OCI-LY3 (cell line): ENCODE measurements around the gene PPHLN1.
"Not testable (repeated sequence)": the region's sequence is repeated elsewhere in the genome, so short reads cannot be mapped to it uniquely, and the experiment has no call there.

Experiments used
- H2AFZ ChIP-seq: fragments of 200-600, 300-600 bp; shearing (Covaris generic); 2 replicates; pipeline ENCODE4 v1.6.0; 2014; ENCODE audit warnings: antibody characterized with exemption, low read depth, low read length
- H3K27ac ChIP-seq: fragments of 200-600, 300-600 bp; sonication (generic); 2 replicates; pipeline ENCODE4 v1.5.1; 2014; ENCODE audit warnings: mild to moderate bottlenecking, low read length, moderate library complexity, mixed read lengths
- H3K27me3 ChIP-seq: fragments of 200-600, 300-600 bp; sonication (generic); 2 replicates; pipeline ENCODE4 v1.6.1; 2014; ENCODE audit warnings: low read depth, low read length, mixed read lengths
- H3K36me3 ChIP-seq: fragments of 200-600, 300-600 bp; sonication (generic); replicated peaks from 2 replicates; pipeline ENCODE3; 2014; ENCODE audit warnings: low read depth, low read length, mixed read lengths
- H3K4me1 ChIP-seq: fragments of 300-600, 200-600 bp; sonication (generic); 2 replicates; pipeline ENCODE4 v1.6.1; 2014; ENCODE audit warnings: low read length, mixed read lengths
- H3K4me2 ChIP-seq: fragments of 200-600, 300-600 bp; sonication (generic); 2 replicates; pipeline ENCODE4 v1.6.1; 2014; ENCODE audit warnings: low read length, mixed read lengths
- H3K4me3 ChIP-seq: fragments of 300-600, 200-600 bp; sonication (generic); 2 replicates; pipeline ENCODE4 v1.5.1; 2014; ENCODE audit warnings: antibody characterized with exemption, mild to moderate bottlenecking, low read length, moderate library complexity
- H3K79me2 ChIP-seq: fragments of 300-600, 200-600 bp; shearing (Covaris generic); 2 replicates; pipeline ENCODE4 v1.6.1; 2014; ENCODE audit warnings: mild to moderate bottlenecking, low read length, mixed read lengths
- H3K9ac ChIP-seq: fragments of 300-600, 200-600 bp; shearing (Covaris generic); 2 replicates; pipeline ENCODE4 v1.6.0; 2014; ENCODE audit warnings: mild to moderate bottlenecking, low read length, moderate library complexity
- H3K9me3 ChIP-seq: fragments of 200-600, 300-600 bp; shearing (Covaris generic); 2 replicates; pipeline ENCODE4 v1.6.1; 2014; ENCODE audit warnings: low read length, mixed read lengths; ENCODE audit not compliant: insufficient read depth
- H4K20me1 ChIP-seq: fragments of 200-600, 300-600 bp; sonication (generic); 2 replicates; pipeline ENCODE4 v1.6.1; 2016; ENCODE audit warnings: low read length, mixed read lengths; ENCODE audit not compliant: insufficient read depth
- EZH2phosphoT487 ChIP-seq: fragments of 200-600 bp; shearing (Covaris generic); IDR thresholded peaks from 2 replicates; pipeline ENCODE4 v1.6.1; 2018; ENCODE audit warnings: antibody characterized with exemption, mixed run types, low read depth
- TF ChIP-seq, protein P1 (sequence below): fragments of 200-600, 300-600 bp; sonication (generic); IDR thresholded peaks from 2 replicates; pipeline ENCODE4 v1.5.1; 2014; ENCODE audit warnings: antibody characterized with exemption, low read length, low read depth

Gene PPHLN1

DNA sequence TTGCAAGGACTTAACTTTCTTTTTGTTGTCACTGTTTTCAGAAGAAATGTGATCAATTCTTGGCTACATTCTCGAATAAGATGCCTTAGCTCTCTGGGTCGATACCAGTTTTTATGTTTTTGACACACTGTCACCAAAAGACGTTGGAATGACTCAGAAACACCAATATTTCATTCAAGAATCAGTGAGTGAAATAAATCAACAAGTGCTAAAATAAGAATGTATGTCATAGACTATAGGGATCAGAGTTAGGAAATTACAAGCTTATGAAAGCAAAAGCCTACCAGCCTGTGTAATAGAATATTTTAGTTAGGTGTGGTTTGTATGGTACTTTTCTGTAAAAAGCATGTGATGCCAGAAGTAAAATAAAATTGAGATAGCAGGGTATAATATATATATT, 17.8 kb downstream of the PPHLN1 start:
- Histone ChIP-seq H3K4me2 (no peak overlapping the region), H3K79me2 (peaks cover 87% of the 10 kb centered on the region)

GRCh38 chr12:42346403-42347002, 20.5 kb downstream of the PPHLN1 start:
- peaks cover 66% of the 10 kb centered on the region for H3K79me2 ChIP-seq
- H3K4me3 ChIP-seq = no peak overlapping the region
- no peak overlapping the region for H3K4me2 ChIP-seq
- H3K4me1 ChIP-seq = no peaks in the 10 kb centered on the region
- H2AFZ ChIP-seq = no peak overlapping the region
- no peaks in the 10 kb centered on the region for H3K9me3 ChIP-seq
- TF ChIP-seq, protein P1, sequence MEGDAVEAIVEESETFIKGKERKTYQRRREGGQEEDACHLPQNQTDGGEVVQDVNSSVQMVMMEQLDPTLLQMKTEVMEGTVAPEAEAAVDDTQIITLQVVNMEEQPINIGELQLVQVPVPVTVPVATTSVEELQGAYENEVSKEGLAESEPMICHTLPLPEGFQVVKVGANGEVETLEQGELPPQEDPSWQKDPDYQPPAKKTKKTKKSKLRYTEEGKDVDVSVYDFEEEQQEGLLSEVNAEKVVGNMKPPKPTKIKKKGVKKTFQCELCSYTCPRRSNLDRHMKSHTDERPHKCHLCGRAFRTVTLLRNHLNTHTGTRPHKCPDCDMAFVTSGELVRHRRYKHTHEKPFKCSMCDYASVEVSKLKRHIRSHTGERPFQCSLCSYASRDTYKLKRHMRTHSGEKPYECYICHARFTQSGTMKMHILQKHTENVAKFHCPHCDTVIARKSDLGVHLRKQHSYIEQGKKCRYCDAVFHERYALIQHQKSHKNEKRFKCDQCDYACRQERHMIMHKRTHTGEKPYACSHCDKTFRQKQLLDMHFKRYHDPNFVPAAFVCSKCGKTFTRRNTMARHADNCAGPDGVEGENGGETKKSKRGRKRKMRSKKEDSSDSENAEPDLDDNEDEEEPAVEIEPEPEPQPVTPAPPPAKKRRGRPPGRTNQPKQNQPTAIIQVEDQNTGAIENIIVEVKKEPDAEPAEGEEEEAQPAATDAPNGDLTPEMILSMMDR = no peak
- TF ChIP-seq EZH2phosphoT487 = no peak
- no peak overlapping the region for H3K9ac ChIP-seq
- H4K20me1 ChIP-seq = peaks cover 24% of the 10 kb centered on the region
- H3K36me3 ChIP-seq = peaks cover 21% of the 10 kb centered on the region
- H3K27me3 ChIP-seq = no peaks in the 10 kb centered on the region
- H3K27ac ChIP-seq = no peak overlapping the region

More for the DNA sequence above, 17.8 kb downstream of the PPHLN1 start:
- Histone ChIP-seq H3K27me3 (no peaks in the 10 kb centered on the region), H3K9ac (no peak overlapping the region), H3K36me3 (peaks cover 21% of the 10 kb centered on the region), H3K9me3 (no peaks in the 10 kb centered on the region), H3K4me3 (no peak overlapping the region), H3K4me1 (no peaks in the 10 kb centered on the region), H4K20me1 (peaks cover 35% of the 10 kb centered on the region), H3K27ac (no peak overlapping the region), H2AFZ (no peak overlapping the region)
- TF ChIP-seq, protein P1 = no peak
- no peak for TF ChIP-seq EZH2phosphoT487

DNA sequence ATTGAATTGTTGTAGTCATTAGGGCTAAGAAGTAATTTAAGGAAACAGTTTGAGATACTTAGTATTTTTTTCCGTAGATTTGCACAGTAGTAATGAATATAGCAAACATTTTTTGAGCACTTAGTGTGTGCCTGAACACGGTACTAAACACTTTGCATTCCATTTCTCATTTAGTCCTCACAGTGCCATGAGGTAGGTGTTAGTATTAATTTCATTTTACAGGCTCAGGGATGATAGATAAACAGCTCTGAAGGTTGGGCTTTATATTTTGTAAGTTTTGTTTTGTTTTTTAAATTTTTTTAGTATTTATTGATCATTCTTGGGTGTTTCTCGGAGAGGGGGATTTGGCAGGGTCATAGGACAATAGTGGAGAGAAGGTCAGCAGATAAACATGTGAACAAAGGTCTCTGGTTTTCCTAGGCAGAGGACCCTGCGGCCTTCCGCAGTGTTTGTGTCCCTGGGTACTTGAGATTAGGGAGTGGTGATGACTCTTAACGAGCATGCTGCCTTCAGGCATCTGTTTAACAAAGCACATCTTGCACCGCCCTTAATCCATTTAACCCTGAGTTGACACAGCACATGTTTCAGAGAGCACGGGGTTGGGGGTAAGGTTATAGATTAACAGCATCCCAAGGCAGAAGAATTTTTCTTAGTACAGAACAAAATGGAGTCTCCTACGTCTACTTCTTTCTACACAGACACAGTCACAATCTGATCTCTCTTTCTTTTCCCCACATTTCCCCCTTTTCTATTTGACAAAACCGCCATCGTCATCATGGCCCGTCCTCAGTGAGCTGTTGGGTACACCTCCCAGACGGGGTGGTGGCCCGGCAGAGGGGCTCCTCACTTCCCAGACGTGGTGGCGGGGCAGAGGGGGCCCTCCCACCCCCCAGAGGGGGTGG, 23.4 kb downstream of the PPHLN1 start:
- H3K27ac ChIP-seq, H2AFZ ChIP-seq, H3K4me3 ChIP-seq, H3K9me3 ChIP-seq, H3K4me1 ChIP-seq, H3K9ac ChIP-seq, H3K27me3 ChIP-seq, H3K4me2 ChIP-seq: not testable (repeated sequence)
- Histone ChIP-seq H4K20me1 (peaks cover 12% of the 10 kb centered on the region), H3K36me3 (peaks cover 16% of the 10 kb centered on the region), H3K79me2 (peaks cover 53% of the 10 kb centered on the region)

GRCh38 chr12:42350021-42350407, 24.0 kb downstream of the PPHLN1 start:
- H3K4me1 ChIP-seq, H3K4me3 ChIP-seq, H2AFZ ChIP-seq, H3K27ac ChIP-seq, H3K27me3 ChIP-seq, H3K9me3 ChIP-seq, H3K9ac ChIP-seq, H3K4me2 ChIP-seq: not testable (repeated sequence)
- Histone ChIP-seq H3K79me2 (peaks cover 48% of the 10 kb centered on the region), H3K36me3 (peaks cover 20% of the 10 kb centered on the region), H4K20me1 (peaks cover 12% of the 10 kb centered on the region)

DNA sequence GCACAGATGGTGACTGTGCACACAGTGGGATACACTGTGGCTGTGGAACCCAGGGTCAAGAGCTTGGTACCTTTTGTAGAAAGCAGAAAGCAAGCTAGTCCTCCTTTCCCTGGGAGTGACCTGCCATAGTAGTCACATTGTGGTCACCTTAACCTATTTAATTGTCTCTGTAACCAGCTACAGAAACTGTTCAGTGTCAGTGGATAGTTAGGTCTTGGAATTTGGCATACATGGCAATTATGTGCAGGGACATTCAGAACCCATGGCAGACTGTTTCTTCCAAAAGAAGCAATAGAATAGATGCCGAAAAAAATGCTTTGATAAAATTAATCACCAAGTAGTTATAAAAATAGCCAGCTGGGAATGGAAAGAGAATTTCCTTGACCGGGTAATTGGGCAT, 30.4 kb downstream of the PPHLN1 start:
- no peak overlapping the region for H3K4me3 ChIP-seq
- H3K4me2 ChIP-seq = no peak overlapping the region
- no peak overlapping the region for H2AFZ ChIP-seq
- peaks cover 18% of the 10 kb centered on the region for H3K4me1 ChIP-seq
- H4K20me1 ChIP-seq = 0 out of 2 replicates have a peak, but pooled peaks cover 3% of the 10 kb centered on the region
- H3K79me2 ChIP-seq = peaks cover 34% of the 10 kb centered on the region
- H3K27ac ChIP-seq = no peak overlapping the region
- peaks cover 28% of the 10 kb centered on the region for H3K36me3 ChIP-seq
- no peak overlapping the region for H3K9ac ChIP-seq
- TF ChIP-seq, protein P1 = no peak
- TF ChIP-seq EZH2phosphoT487 = no peak
- no peaks in the 10 kb centered on the region for H3K27me3 ChIP-seq
- H3K9me3 ChIP-seq = no peaks in the 10 kb centered on the region
